GM21423 (cell line): Measurements from ENCODE around the gene GPR135.

ENCODE experiments used
- ATAC-seq: cut with Tn5 transposase; IDR thresholded peaks from one replicate; pipeline ENCODE4 v1.9.1; 2021; ENCODE audit warnings: mild to moderate bottlenecking, moderate library complexity; ENCODE audit not compliant: unreplicated experiment

The GPR135 gene

GRCh38 chr14:59465316-59466135 is at the start of gene GPR135:
Gene GPR135 (minus strand): TSS chr14:59465380. CDS start chr14:59465226, 154 bp downstream.
- peak; percentile 30 for ATAC-seq

GRCh38 chr14:59511916-59512575 is 46.9 kb upstream of the GPR135 start:
- no peak for ATAC-seq

GRCh38 chr14:59510966-59511365 is 45.8 kb upstream of the GPR135 start:
- no peak for ATAC-seq

- no peak for ATAC-seq
Measured at GRCh38 chr14:59510001-59510400, 44.8 kb upstream of the GPR135 start.

- ATAC-seq: no peak
Measured at GRCh38 chr14:59509101-59509500, 43.9 kb upstream of the GPR135 start.

GRCh38 chr14:59507752-59508103 is 42.5 kb upstream of the GPR135 start:
- no peak for ATAC-seq

- ATAC-seq: peak; percentile 87
Measured at GRCh38 chr14:59507063-59507751, 42.0 kb upstream of the GPR135 start.

- ATAC-seq: no peak
Measured at GRCh38 chr14:59503256-59503655, 38.1 kb upstream of the GPR135 start.

- ATAC-seq: no peak
Measured at GRCh38 chr14:59500732-59501131, 35.6 kb upstream of the GPR135 start.

GRCh38 chr14:59492384-59492783 is 27.2 kb upstream of the GPR135 start:
- ATAC-seq: no peak

- no peak for ATAC-seq
Measured at GRCh38 chr14:59490756-59491155, 25.6 kb upstream of the GPR135 start.

GRCh38 chr14:59484639-59485175 is 19.5 kb upstream of the GPR135 start:
- peak; percentile 35 for ATAC-seq

GRCh38 chr14:59483819-59484638 is 18.8 kb upstream of the GPR135 start, which contains the start of the genes JKAMP and L3HYPDH:
Gene JKAMP (plus strand): TSS chr14:59484517. CDS start chr14:59484590, 73 bp downstream.
Gene L3HYPDH (minus strand): TSS chr14:59484408. CDS start chr14:59484316, 92 bp downstream.
- peak; percentile 80 for ATAC-seq

- no peak for ATAC-seq
Measured at GRCh38 chr14:59483363-59483762, 18.2 kb upstream of the GPR135 start.

GRCh38 chr14:59482541-59483331 is 17.6 kb upstream of the GPR135 start:
- no peak for ATAC-seq

GRCh38 chr14:59481871-59482540 is 16.8 kb upstream of the GPR135 start:
- ATAC-seq: no peak

- no peak for ATAC-seq
Measured at GRCh38 chr14:59481407-59481806, 16.2 kb upstream of the GPR135 start.

- no peak for ATAC-seq
Measured at GRCh38 chr14:59480166-59480565, 15.0 kb upstream of the GPR135 start.

- no peak for ATAC-seq
Measured at GRCh38 chr14:59478540-59478939, 13.4 kb upstream of the GPR135 start.
